WTC11 (cell line): Measurements from ENCODE around the gene OR14J1. TPM values are rescaled to one million over a fixed set of nuclear protein-coding genes. Genes with fewer than 3 reads are reported as not detected.
A peak's percentile ranks its signal among the peaks of the same experiment; 100 is the strongest.

Source experiments
- ATAC-seq: fragments of 200-7000 bp; cut with Tn5 transposase; 2 replicates; pipeline ENCODE4 v1.10.0; 2021; ENCODE audit warnings: mild to moderate bottlenecking, moderate library complexity
- Bru-seq: library from RNA; stranded (reverse); fragments of 400-500 nt; gene quantifications from one replicate; lab custom pipeline; 2021; lab: Mats Ljungman, UMichigan
- CTCF ChIA-PET: fragments of 300-600 bp; sonication (Branson Sonifier 250); formaldehyde crosslinking; loops from one replicate; lab custom pipeline; 2021; ENCODE audit warnings: antibody characterized with exemption; lab: Charles Lee
- POLR2A ChIA-PET: fragments of 350-600 bp; sonication (Branson Sonifier 250); formaldehyde crosslinking; loops from one replicate; lab custom pipeline; 2021; ENCODE audit warnings: antibody characterized with exemption; lab: Charles Lee
- DNase-seq: peaks from one replicate; pipeline ENCODE4 v3.0.0; 2021; ENCODE audit warnings: low spot score
- H3K27ac Mint-ChIP-seq: 2 replicates; pipeline ENCODE4 v1.8.0; 2021; ENCODE audit warnings: mixed read lengths
- H3K27me3 Mint-ChIP-seq: 2 replicates; pipeline ENCODE4 v1.8.0; 2021; ENCODE audit warnings: low read depth, mild to moderate bottlenecking, moderate library complexity, mixed read lengths
- H3K36me3 Mint-ChIP-seq: 2 replicates; pipeline ENCODE4 v1.8.0; 2021; ENCODE audit warnings: mixed read lengths
- H3K4me1 Mint-ChIP-seq: 2 replicates; pipeline ENCODE4 v1.8.0; 2022; ENCODE audit warnings: mixed read lengths
- H3K4me3 Mint-ChIP-seq: 2 replicates; pipeline ENCODE4 v1.8.0; 2021; ENCODE audit warnings: mild to moderate bottlenecking, moderate library complexity, mixed read lengths
- H3K9me3 Mint-ChIP-seq: 2 replicates; pipeline ENCODE4 v1.8.0; 2021; ENCODE audit warnings: mixed read lengths
- CREM ChIP-seq: sonication (generic); formaldehyde crosslinking; IDR thresholded peaks from 2 replicates; pipeline ENCODE4 v1.8.1; 2022; ENCODE audit warnings: mild to moderate bottlenecking, missing genetic modification reagents, moderate library complexity
- ELF4 ChIP-seq: sonication (generic); formaldehyde crosslinking; IDR thresholded peaks from 2 replicates; pipeline ENCODE4 v1.8.1; 2022; ENCODE audit warnings: low read depth, mild to moderate bottlenecking, moderate library complexity, missing genetic modification reagents
- FOXK1 ChIP-seq: sonication (generic); formaldehyde crosslinking; IDR thresholded peaks from 2 replicates; pipeline ENCODE4 v1.8.0; 2022; ENCODE audit warnings: mild to moderate bottlenecking, moderate library complexity, missing genetic modification reagents
- FOXP1 ChIP-seq: sonication (generic); formaldehyde crosslinking; IDR thresholded peaks from 2 replicates; pipeline ENCODE4 v1.8.0; 2022; ENCODE audit warnings: missing genetic modification reagents, mild to moderate bottlenecking, moderate library complexity, borderline replicate concordance
- GRHL2 ChIP-seq: fragments of 250-450 bp; sonication (Bioruptor Pico); IDR thresholded peaks from 2 replicates; pipeline ENCODE4 v1.8.0; 2022; ENCODE audit warnings: mild to moderate bottlenecking, moderate library complexity; ENCODE audit not compliant: insufficient replicate concordance, severe bottlenecking
- GTF2I ChIP-seq: fragments of 250-450 bp; sonication (Bioruptor Pico); conservative IDR thresholded peaks from 2 replicates; pipeline ENCODE4 v1.4.0; 2021; ENCODE audit warnings: mild to moderate bottlenecking
- HMGA2 ChIP-seq: fragments of 250-450 bp; sonication (Bioruptor Pico); IDR thresholded peaks from 2 replicates; pipeline ENCODE4 v1.4.0; 2021; ENCODE audit warnings: mild to moderate bottlenecking, moderate library complexity
- IRF2 ChIP-seq: sonication (generic); formaldehyde crosslinking; IDR thresholded peaks from 2 replicates; pipeline ENCODE4 v1.8.0; 2022; ENCODE audit warnings: low read depth, missing genetic modification reagents, borderline replicate concordance
- JUN ChIP-seq: sonication (generic); formaldehyde crosslinking; IDR thresholded peaks from 2 replicates; pipeline ENCODE4 v1.8.0; 2023; ENCODE audit warnings: mild to moderate bottlenecking, missing genetic modification reagents
- NFE2L1 ChIP-seq: sonication (generic); formaldehyde crosslinking; IDR thresholded peaks from 2 replicates; pipeline ENCODE4 v1.8.1; 2023; ENCODE audit warnings: missing genetic modification reagents
- NR3C1 ChIP-seq: sonication (generic); formaldehyde crosslinking; conservative IDR thresholded peaks from 2 replicates; pipeline ENCODE4 v1.8.1; 2023; ENCODE audit warnings: low read depth, mild to moderate bottlenecking, missing genetic modification reagents
- OVOL2 ChIP-seq: fragments of 250-450 bp; sonication (Bioruptor Pico); IDR thresholded peaks from 2 replicates; pipeline ENCODE4 v1.9.0; 2021; ENCODE audit warnings: mild to moderate bottlenecking, borderline replicate concordance
- PRRX2 ChIP-seq: fragments of 250-450 bp; sonication (Bioruptor Pico); IDR thresholded peaks from 2 replicates; pipeline ENCODE4 v1.8.0; 2021; ENCODE audit warnings: mild to moderate bottlenecking
- ZNF263 ChIP-seq: sonication (generic); formaldehyde crosslinking; IDR thresholded peaks from 2 replicates; pipeline ENCODE4 v1.8.1; 2022; ENCODE audit warnings: low read depth, mild to moderate bottlenecking, moderate library complexity, missing genetic modification reagents
- long read RNA-seq, 3 experiments: library from RNA in 1 of 3; library from capped mRNA in 1 of 3; library from polyadenylated mRNA in 1 of 3; unstranded in 2 of 3; stranded (forward) in 1 of 3; transcript quantifications; one replicate each; pipeline ENCODE4 v2.0.0, GENCODE V29; 2021
- total RNA-seq: library from RNA; stranded (reverse); gene quantifications from 3 replicates; pipeline ENCODE4 v1.2.3, GENCODE V29; 2021
- TF ChIP-seq, protein P1 (sequence below): sonication (generic); formaldehyde crosslinking; conservative IDR thresholded peaks from 2 replicates; pipeline ENCODE4 v1.8.1; 2023; ENCODE audit warnings: mild to moderate bottlenecking, low read depth, missing genetic modification reagents, moderate library complexity
- TF ChIP-seq, protein P2 (sequence below): fragments of 250-450 bp; sonication (Bioruptor Pico); IDR thresholded peaks from 2 replicates; pipeline ENCODE4 v1.8.0; 2021; ENCODE audit warnings: mild to moderate bottlenecking
- TF ChIP-seq, protein P3 (sequence below): sonication (generic); formaldehyde crosslinking; IDR thresholded peaks from 2 replicates; pipeline ENCODE4 v1.8.0; 2022; ENCODE audit warnings: mild to moderate bottlenecking, missing genetic modification reagents
- TF ChIP-seq, protein P4 (sequence below): fragments of 250-450 bp; sonication (Bioruptor Pico); IDR thresholded peaks from 2 replicates; pipeline ENCODE4 v1.9.0; 2021; ENCODE audit warnings: moderate library complexity, mild to moderate bottlenecking, inconsistent platforms, borderline replicate concordance
- TF ChIP-seq, protein P5 (sequence below): sonication (generic); formaldehyde crosslinking; IDR thresholded peaks from 2 replicates; pipeline ENCODE4 v1.8.1; 2022; ENCODE audit warnings: missing genetic modification reagents, borderline replicate concordance
- TF ChIP-seq, protein P6 (sequence below): fragments of 250-450 bp; sonication (Bioruptor Pico); IDR thresholded peaks from 2 replicates; pipeline ENCODE4 v1.9.0; 2021; ENCODE audit warnings: mild to moderate bottlenecking

The OR14J1 gene, protein sequence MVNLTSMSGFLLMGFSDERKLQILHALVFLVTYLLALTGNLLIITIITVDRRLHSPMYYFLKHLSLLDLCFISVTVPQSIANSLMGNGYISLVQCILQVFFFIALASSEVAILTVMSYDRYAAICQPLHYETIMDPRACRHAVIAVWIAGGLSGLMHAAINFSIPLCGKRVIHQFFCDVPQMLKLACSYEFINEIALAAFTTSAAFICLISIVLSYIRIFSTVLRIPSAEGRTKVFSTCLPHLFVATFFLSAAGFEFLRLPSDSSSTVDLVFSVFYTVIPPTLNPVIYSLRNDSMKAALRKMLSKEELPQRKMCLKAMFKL
- total RNA-seq (not detected in 3 replicates), Bru-seq, nascent RNA (percentile 12 among the genes with signal in this experiment)
- long read RNA-seq, experiment 1, result 0 reads
- long read RNA-seq, experiment 2, result 0 reads
- long read RNA-seq, experiment 3, result 0 reads

DNA sequence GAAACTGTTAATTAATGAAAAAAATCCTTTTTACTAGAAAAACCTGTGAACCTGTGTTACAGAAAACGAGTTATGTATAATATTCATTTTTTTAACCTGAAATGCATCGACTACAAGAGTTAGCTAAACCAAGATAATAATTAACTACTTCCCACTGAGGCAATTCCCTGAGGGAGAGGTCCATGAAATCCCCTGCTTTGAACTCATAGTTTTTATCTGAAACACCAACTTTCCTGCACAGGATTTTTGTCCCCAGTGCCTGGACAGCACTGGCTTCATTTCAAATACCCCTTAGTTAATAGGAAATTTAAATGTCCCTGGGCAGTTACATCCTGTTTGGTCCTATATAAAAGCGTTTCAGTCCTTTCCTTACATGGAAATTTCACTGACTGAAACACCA is at the start of gene OR14J1:
OR14J1 (plus strand) TSS at position 386 of the 400 bp plus-strand sequence. CDS start 4,989 bp downstream, outside the sequence.
- POLR2A ChIA-PET, result no interaction called here
- no peak within 1 kb of the TSS for H3K4me3 Mint-ChIP-seq

More for the DNA sequence above, at the start of gene OR14J1:
- no peak for TF ChIP-seq HMGA2 (CRISPR knock-in tag)
- no peak for TF ChIP-seq OVOL2
- TF ChIP-seq GTF2I (CRISPR knock-in tag), result no peak
- TF ChIP-seq, protein P1, sequence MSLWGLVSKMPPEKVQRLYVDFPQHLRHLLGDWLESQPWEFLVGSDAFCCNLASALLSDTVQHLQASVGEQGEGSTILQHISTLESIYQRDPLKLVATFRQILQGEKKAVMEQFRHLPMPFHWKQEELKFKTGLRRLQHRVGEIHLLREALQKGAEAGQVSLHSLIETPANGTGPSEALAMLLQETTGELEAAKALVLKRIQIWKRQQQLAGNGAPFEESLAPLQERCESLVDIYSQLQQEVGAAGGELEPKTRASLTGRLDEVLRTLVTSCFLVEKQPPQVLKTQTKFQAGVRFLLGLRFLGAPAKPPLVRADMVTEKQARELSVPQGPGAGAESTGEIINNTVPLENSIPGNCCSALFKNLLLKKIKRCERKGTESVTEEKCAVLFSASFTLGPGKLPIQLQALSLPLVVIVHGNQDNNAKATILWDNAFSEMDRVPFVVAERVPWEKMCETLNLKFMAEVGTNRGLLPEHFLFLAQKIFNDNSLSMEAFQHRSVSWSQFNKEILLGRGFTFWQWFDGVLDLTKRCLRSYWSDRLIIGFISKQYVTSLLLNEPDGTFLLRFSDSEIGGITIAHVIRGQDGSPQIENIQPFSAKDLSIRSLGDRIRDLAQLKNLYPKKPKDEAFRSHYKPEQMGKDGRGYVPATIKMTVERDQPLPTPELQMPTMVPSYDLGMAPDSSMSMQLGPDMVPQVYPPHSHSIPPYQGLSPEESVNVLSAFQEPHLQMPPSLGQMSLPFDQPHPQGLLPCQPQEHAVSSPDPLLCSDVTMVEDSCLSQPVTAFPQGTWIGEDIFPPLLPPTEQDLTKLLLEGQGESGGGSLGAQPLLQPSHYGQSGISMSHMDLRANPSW (CRISPR knock-in tag), result no peak
- no peak for TF ChIP-seq FOXP1 (CRISPR knock-in tag)
- TF ChIP-seq, protein P2, sequence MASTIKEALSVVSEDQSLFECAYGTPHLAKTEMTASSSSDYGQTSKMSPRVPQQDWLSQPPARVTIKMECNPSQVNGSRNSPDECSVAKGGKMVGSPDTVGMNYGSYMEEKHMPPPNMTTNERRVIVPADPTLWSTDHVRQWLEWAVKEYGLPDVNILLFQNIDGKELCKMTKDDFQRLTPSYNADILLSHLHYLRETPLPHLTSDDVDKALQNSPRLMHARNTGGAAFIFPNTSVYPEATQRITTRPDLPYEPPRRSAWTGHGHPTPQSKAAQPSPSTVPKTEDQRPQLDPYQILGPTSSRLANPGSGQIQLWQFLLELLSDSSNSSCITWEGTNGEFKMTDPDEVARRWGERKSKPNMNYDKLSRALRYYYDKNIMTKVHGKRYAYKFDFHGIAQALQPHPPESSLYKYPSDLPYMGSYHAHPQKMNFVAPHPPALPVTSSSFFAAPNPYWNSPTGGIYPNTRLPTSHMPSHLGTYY, result no peak
- TF ChIP-seq ELF4, result no peak
- TF ChIP-seq, protein P3, sequence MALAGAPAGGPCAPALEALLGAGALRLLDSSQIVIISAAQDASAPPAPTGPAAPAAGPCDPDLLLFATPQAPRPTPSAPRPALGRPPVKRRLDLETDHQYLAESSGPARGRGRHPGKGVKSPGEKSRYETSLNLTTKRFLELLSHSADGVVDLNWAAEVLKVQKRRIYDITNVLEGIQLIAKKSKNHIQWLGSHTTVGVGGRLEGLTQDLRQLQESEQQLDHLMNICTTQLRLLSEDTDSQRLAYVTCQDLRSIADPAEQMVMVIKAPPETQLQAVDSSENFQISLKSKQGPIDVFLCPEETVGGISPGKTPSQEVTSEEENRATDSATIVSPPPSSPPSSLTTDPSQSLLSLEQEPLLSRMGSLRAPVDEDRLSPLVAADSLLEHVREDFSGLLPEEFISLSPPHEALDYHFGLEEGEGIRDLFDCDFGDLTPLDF (CRISPR knock-in tag), result no peak
- TF ChIP-seq, protein P4, sequence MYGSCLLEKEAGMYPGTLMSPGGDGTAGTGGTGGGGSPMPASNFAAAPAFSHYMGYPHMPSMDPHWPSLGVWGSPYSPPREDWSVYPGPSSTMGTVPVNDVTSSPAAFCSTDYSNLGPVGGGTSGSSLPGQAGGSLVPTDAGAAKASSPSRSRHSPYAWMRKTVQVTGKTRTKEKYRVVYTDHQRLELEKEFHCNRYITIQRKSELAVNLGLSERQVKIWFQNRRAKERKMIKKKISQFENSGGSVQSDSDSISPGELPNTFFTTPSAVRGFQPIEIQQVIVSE (CRISPR knock-in tag), result no peak
- TF ChIP-seq NR3C1, result no peak
- TF ChIP-seq GRHL2 (CRISPR knock-in tag), result no peak
- TF ChIP-seq JUN, result no peak
- TF ChIP-seq, protein P5, sequence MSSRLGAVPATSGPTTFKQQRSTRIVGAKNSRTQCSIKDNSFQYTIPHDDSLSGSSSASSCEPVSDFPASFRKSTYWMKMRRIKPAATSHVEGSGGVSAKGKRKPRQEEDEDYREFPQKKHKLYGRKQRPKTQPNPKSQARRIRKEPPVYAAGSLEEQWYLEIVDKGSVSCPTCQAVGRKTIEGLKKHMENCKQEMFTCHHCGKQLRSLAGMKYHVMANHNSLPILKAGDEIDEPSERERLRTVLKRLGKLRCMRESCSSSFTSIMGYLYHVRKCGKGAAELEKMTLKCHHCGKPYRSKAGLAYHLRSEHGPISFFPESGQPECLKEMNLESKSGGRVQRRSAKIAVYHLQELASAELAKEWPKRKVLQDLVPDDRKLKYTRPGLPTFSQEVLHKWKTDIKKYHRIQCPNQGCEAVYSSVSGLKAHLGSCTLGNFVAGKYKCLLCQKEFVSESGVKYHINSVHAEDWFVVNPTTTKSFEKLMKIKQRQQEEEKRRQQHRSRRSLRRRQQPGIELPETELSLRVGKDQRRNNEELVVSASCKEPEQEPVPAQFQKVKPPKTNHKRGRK (CRISPR knock-in tag), result no peak
- TF ChIP-seq CREM, result no peak
- no peak for TF ChIP-seq NFE2L1
- TF ChIP-seq PRRX2, result no peak
- no peak for TF ChIP-seq ZNF263 (CRISPR knock-in tag)
- no peak for TF ChIP-seq IRF2
- no peak for TF ChIP-seq FOXK1 (CRISPR knock-in tag)
- TF ChIP-seq, protein P6, sequence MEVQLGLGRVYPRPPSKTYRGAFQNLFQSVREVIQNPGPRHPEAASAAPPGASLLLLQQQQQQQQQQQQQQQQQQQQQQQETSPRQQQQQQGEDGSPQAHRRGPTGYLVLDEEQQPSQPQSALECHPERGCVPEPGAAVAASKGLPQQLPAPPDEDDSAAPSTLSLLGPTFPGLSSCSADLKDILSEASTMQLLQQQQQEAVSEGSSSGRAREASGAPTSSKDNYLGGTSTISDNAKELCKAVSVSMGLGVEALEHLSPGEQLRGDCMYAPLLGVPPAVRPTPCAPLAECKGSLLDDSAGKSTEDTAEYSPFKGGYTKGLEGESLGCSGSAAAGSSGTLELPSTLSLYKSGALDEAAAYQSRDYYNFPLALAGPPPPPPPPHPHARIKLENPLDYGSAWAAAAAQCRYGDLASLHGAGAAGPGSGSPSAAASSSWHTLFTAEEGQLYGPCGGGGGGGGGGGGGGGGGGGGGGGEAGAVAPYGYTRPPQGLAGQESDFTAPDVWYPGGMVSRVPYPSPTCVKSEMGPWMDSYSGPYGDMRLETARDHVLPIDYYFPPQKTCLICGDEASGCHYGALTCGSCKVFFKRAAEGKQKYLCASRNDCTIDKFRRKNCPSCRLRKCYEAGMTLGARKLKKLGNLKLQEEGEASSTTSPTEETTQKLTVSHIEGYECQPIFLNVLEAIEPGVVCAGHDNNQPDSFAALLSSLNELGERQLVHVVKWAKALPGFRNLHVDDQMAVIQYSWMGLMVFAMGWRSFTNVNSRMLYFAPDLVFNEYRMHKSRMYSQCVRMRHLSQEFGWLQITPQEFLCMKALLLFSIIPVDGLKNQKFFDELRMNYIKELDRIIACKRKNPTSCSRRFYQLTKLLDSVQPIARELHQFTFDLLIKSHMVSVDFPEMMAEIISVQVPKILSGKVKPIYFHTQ, result no peak
- Mint-ChIP-seq H3K9me3 (no peaks in the 10 kb centered on the region), H3K36me3 (no peaks in the 10 kb centered on the region), H3K27ac (no peak within 1 kb of the TSS), H3K4me1 (no peaks in the 10 kb centered on the region), H3K27me3 (peaks cover 5% of the 10 kb centered on the region)
- no peak for DNase-seq
- CTCF ChIA-PET, result no interaction called here
- no peak for ATAC-seq
